ENCODE measurements around the gene RASSF4. TPM values are rescaled to one million over a fixed set of nuclear protein-coding genes. Genes with fewer than 3 reads are reported as not detected.

Gene RASSF4
- total and polyA plus RNA-seq, 9 donors: 4.8 to 21.9 (median 8.1) TPM

DNA sequence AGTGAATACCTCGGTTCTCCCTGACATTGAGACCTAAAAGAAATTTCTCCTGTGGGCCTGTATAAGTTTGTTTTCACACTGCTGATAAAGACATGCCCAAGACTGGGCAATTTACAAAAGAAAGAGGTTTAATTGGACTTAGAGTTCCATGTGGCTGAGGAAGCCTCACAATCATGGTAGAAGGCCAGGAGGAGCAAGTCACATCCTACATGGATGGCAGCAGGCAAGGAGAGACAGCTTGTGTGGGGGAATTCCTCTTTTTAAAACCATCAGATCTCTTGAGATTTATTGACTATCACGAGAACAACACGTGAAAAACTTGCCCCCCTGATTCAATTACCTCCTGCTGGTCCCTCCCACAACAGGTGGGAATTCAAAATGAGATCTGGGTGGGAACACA lies 41.8 kb upstream of the RASSF4 start:
- no peaks in the 10 kb centered on the region for H3K27me3 ChIP-seq
- no peak for DNase-seq
- TF ChIP-seq CTCF (IDR thresholded peaks at IDR 0.05) (no peak), POLR2A (IDR thresholded peaks at IDR 0.05) (no peak)
- 77 to 85% (median 78%) methylated on average over 3 of the region's 3 CpGs for WGBS, 3 donors
- intact Hi-C loops (cut with DNase I): no loop called here
- no peaks in the 10 kb centered on the region for H3K36me3 ChIP-seq
- H3K4me3 ChIP-seq: no peak overlapping the region
- H3K4me1 ChIP-seq (ENCODE audit: insufficient read depth): no peaks in the 10 kb centered on the region
- H3K9me3 ChIP-seq: no peaks in the 10 kb centered on the region
- no peak overlapping the region for H3K27ac ChIP-seq

DNA sequence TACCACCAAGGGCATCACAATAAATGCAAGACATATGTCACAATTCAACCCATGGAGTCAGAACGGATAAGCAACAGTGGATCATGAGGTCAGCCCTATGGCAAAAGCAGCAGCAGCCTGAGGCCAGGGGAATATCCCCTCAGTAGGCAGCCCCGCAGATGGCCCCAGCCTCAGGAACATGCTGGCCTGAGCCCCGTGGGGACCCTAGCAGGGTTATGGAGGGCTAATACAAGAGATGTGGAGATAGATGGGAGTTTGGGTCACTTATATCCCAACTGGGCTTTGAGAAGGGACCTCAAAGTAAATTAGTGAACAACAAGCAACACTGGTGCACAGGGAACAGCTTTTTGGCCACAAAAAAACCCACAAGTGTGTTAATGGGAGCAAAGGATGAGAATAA lies 39.4 kb upstream of the RASSF4 start:
- no peak for DNase-seq
- no peaks in the 10 kb centered on the region for H3K27me3 ChIP-seq
- H3K9me3 ChIP-seq: no peaks in the 10 kb centered on the region
- no peak overlapping the region for H3K4me3 ChIP-seq
- H3K36me3 ChIP-seq: no peaks in the 10 kb centered on the region
- TF ChIP-seq EP300 (IDR thresholded peaks at IDR 0.05) (no peak), CTCF (IDR thresholded peaks at IDR 0.05) (no peak), POLR2A (IDR thresholded peaks at IDR 0.05) (no peak)
- WGBS, 3 donors: 87 to 90% (median 89%) methylated on average over 3 of the region's 3 CpGs
- H3K27ac ChIP-seq: no peak overlapping the region
- intact Hi-C loops (cut with DNase I): no loop called here
- no peaks in the 10 kb centered on the region for H3K4me1 ChIP-seq (ENCODE audit: insufficient read depth)

DNA sequence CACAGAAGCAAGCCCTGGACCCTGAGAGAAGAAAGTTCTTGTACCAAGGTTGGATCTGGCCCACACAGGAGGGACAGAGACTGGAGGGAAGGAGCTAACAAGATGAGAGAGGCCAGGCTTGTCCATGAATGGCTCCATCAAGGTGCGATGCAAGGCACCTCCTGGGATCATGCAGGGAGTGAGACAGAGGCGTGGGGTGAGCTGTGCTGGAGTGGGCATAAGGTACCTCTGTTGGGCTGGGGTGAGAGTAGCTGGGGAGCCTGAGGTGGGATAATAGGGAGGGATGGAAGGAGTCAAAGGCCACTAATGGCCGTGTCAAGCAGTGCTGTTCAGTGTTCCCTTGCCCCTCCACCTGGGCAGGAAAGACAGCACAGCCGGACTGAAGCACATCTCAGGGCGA lies 38.5 kb upstream of the RASSF4 start:
- TF ChIP-seq CTCF (IDR thresholded peaks at IDR 0.05) (no peak), EP300 (IDR thresholded peaks at IDR 0.05) (no peak), POLR2A (IDR thresholded peaks at IDR 0.05) (no peak)
- no peaks in the 10 kb centered on the region for H3K36me3 ChIP-seq
- H3K4me1 ChIP-seq (ENCODE audit: insufficient read depth): no peaks in the 10 kb centered on the region
- 87 to 94% (median 89%) methylated on average over 5 of the region's 5 CpGs for WGBS, 3 donors
- intact Hi-C loops (cut with DNase I): no loop called here
- H3K27ac ChIP-seq: no peak overlapping the region
- no peak overlapping the region for H3K4me3 ChIP-seq
- H3K9me3 ChIP-seq: no peaks in the 10 kb centered on the region
- no peaks in the 10 kb centered on the region for H3K27me3 ChIP-seq
- DNase-seq: no peak

DNA sequence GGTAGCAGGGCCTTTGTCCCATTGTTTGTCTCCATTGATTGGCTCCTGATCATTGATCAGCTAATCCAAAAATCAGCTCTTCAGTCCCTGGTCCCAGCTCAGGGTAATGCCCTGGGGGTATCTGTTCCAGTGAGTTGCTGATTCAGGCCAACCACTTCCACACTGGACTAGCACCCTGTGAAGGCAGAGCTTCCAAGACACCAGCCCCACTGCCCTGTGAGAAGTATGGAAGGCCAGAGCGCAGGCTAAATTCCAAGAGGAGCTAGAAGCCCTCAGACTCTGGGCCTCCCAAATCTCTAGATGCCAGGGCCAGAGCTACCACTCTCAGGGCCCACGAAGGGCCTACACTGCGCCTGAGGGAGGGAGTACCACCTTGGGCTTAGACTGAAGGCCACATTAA lies 38.1 kb upstream of the RASSF4 start:
- H3K27me3 ChIP-seq: no peaks in the 10 kb centered on the region
- no peaks in the 10 kb centered on the region for H3K9me3 ChIP-seq
- DNase-seq: no peak
- no peak overlapping the region for H3K4me3 ChIP-seq
- no peaks in the 10 kb centered on the region for H3K4me1 ChIP-seq (ENCODE audit: insufficient read depth)
- intact Hi-C loops (cut with DNase I): no loop called here
- no peaks in the 10 kb centered on the region for H3K36me3 ChIP-seq
- 96 to 100% (median 100%) methylated on average over 3 of the region's 3 CpGs for WGBS, 3 donors
- TF ChIP-seq POLR2A (IDR thresholded peaks at IDR 0.05): no peak
- TF ChIP-seq CTCF (IDR thresholded peaks at IDR 0.05): no peak
- no peak for TF ChIP-seq EP300 (IDR thresholded peaks at IDR 0.05)
- no peak overlapping the region for H3K27ac ChIP-seq

- no peaks in the 10 kb centered on the region for H3K9me3 ChIP-seq
- no peak overlapping the region for H3K27ac ChIP-seq
- TF ChIP-seq POLR2A (IDR thresholded peaks at IDR 0.05) (no peak), CTCF (IDR thresholded peaks at IDR 0.05) (no peak), EP300 (IDR thresholded peaks at IDR 0.05) (no peak)
- H3K4me3 ChIP-seq: no peak overlapping the region
- H3K27me3 ChIP-seq: no peaks in the 10 kb centered on the region
- H3K4me1 ChIP-seq (ENCODE audit: insufficient read depth): no peaks in the 10 kb centered on the region
- H3K36me3 ChIP-seq: no peaks in the 10 kb centered on the region
- intact Hi-C loops (cut with DNase I): no loop called here
- WGBS, 3 donors: 94 to 98% (median 96%) methylated on average over 5 of the region's 5 CpGs
- no peak for DNase-seq
These were observed 37.6 kb upstream of the RASSF4 start for GRCh38 chr10:44922021-44922420.

All from ovary (tissue), 9 donors.